ENCODE measurements around the gene PRAMEF13. TPM values are rescaled to one million over a fixed set of nuclear protein-coding genes. Genes with fewer than 3 reads are reported as not detected.
"Not testable (repeated sequence)": the region's sequence is repeated elsewhere in the genome, so short reads cannot be mapped to it uniquely, and the experiment has no call there.

PRAMEF13 gene, protein sequence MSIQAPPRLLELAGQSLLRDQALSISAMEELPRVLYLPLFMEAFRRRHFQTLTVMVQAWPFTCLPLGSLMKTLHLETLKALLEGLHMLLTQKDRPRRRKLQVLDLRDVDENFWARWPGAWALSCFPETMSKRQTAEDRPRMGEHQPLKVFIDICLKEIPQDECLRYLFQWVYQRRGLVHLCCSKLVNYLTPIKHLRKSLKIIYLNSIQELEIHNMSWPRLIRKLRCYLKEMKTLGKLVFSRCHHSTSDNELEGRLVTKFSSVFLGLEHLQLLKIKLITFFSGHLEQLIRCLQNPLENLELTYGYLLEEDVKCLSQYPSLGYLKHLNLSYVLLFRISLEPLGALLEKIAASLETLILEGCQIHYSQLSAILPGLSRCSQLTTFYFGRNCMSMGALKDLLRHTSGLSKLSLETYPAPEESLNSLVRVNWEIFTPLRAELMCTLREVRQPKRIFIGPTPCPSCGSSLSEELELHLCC
- not detected in 2 replicates for polyA plus RNA-seq (2012; rRNA removed)
- polyA plus RNA-seq (2012; cell fraction: cytosol; rRNA removed), result not detected in 2 replicates
- not detected in 2 replicates for polyA plus RNA-seq (2012; cell fraction: nucleus; rRNA removed)

DNA sequence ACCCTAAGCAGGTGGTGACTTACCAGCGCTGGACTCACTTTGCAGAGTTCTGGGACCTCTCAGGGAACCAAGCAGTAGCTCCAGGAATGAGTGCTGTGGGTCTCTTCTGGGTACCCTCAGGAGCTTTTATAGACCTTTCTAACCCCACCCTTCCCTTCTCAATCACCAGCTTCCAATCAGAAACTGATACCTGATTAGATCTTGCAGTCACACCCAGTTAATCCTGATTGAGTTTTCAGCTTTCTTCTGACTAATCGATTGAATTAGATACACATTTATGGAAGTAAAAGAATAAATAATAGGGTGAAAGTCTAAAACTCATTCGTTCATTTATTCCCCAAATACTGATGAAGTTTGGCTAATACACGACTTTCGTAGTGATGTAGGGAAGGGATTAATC is at the start of gene PRAMEF13:
Gene PRAMEF13 (minus strand): TSS at position 101 of the 400 bp plus-strand sequence. CDS start 1,820 bp downstream, outside the sequence.
- H3K9ac ChIP-seq; H3K4me1 ChIP-seq (ENCODE audit: control insufficient read depth in 1 of 2, insufficient read depth in 2 of 2, low read depth in 1 of 2, low read length in 1 of 2); H4K20me1 ChIP-seq (ENCODE audit: insufficient read depth); H3K27me3 ChIP-seq (ENCODE audit: insufficient read depth); H3K36me3 ChIP-seq (replicated peaks in 1 of 2; ENCODE audit: control insufficient read depth in 1 of 2, insufficient read depth in 2 of 2, low read length in 1 of 2); H3F3A ChIP-seq (replicated peaks; ENCODE audit: insufficient read depth); H3K9me2 ChIP-seq; H3K4me3 ChIP-seq (ENCODE audit: low read depth in 2 of 2, low read length in 1 of 2); H3K9me3 ChIP-seq; H3K4me2 ChIP-seq; DNase-seq; H3K27ac ChIP-seq (ENCODE audit: low read depth in 2 of 2, low read length in 1 of 2); H2AFZ ChIP-seq (ENCODE audit: low read depth); H3K79me2 ChIP-seq (ENCODE audit: insufficient read depth); POLR2A ChIA-PET; CTCF ChIA-PET: not testable (repeated sequence)
- WGBS (ENCODE audit: low lambda C conversion rate), result no CpG with 5 or more reads among the region's 5 CpGs

DNA sequence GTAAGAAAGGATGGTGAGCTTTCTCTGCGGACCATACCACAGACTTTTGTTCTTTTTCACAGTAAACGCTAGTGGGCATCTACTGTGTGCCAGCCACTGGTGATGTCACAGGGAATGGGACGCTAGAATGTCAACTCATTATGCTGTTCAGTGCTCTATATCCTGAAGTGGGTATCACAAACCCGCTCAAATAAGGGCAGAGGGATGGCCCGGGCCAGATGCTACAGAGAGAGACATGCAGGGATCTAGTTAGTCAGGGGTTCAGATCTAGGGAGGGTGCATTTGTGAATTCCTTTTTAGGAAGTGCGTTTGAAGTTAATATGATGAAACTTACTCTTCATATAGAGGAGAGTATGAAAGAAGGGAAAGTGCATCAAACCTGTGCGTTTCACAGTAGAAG is 45.9 kb upstream of the PRAMEF13 start:
- H3K27me3 ChIP-seq (ENCODE audit: insufficient read depth); H3K36me3 ChIP-seq (replicated peaks in 1 of 2; ENCODE audit: control insufficient read depth in 1 of 2, insufficient read depth in 2 of 2, low read length in 1 of 2); H3K9ac ChIP-seq; H3F3A ChIP-seq (replicated peaks; ENCODE audit: insufficient read depth); H4K20me1 ChIP-seq (ENCODE audit: insufficient read depth); CTCF ChIA-PET; DNase-seq; H3K9me2 ChIP-seq; H3K79me2 ChIP-seq (ENCODE audit: insufficient read depth); H2AFZ ChIP-seq (ENCODE audit: low read depth); POLR2A ChIA-PET; H3K27ac ChIP-seq (ENCODE audit: low read depth in 2 of 2, low read length in 1 of 2); H3K4me1 ChIP-seq (ENCODE audit: control insufficient read depth in 1 of 2, insufficient read depth in 2 of 2, low read depth in 1 of 2, low read length in 1 of 2); H3K4me3 ChIP-seq (ENCODE audit: low read depth in 2 of 2, low read length in 1 of 2); H3K4me2 ChIP-seq; H3K9me3 ChIP-seq: not testable (repeated sequence)
- WGBS (ENCODE audit: low lambda C conversion rate), result 5% methylated on average over 7 of the region's 7 CpGs

DNA sequence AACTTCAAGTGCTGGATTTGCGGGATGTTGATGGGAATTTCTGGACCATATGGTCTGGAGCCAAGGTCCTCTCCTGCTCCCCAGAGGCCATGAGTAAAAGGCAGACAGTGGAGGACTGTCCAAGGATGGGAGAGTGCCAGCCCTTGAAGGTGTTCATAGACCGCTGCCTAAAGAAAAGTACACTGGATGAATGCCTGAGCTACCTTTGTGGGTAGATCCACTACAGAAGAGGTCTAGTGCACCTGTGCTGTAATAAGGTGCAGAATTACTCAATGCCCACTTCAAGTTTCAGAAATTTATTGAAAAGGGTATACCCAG is 45.3 kb upstream of the PRAMEF13 start:
- H3K4me1 ChIP-seq (ENCODE audit: control insufficient read depth in 1 of 2, insufficient read depth in 2 of 2, low read depth in 1 of 2, low read length in 1 of 2); H3K36me3 ChIP-seq (replicated peaks in 1 of 2; ENCODE audit: control insufficient read depth in 1 of 2, insufficient read depth in 2 of 2, low read length in 1 of 2); POLR2A ChIA-PET; H3K79me2 ChIP-seq (ENCODE audit: insufficient read depth); H3F3A ChIP-seq (replicated peaks; ENCODE audit: insufficient read depth); CTCF ChIA-PET; H3K9ac ChIP-seq; H3K9me2 ChIP-seq; H3K4me2 ChIP-seq; H4K20me1 ChIP-seq (ENCODE audit: insufficient read depth); DNase-seq; H3K27me3 ChIP-seq (ENCODE audit: insufficient read depth); H3K4me3 ChIP-seq (ENCODE audit: low read depth in 2 of 2, low read length in 1 of 2); H2AFZ ChIP-seq (ENCODE audit: low read depth); H3K9me3 ChIP-seq; H3K27ac ChIP-seq (ENCODE audit: low read depth in 2 of 2, low read length in 1 of 2): not testable (repeated sequence)
- WGBS (ENCODE audit: low lambda C conversion rate), result 0% methylated on average over 2 of the region's 2 CpGs

- H3K4me2 ChIP-seq; H3K4me3 ChIP-seq (ENCODE audit: low read depth in 2 of 2, low read length in 1 of 2); H2AFZ ChIP-seq (ENCODE audit: low read depth); H3K27ac ChIP-seq (ENCODE audit: low read depth in 2 of 2, low read length in 1 of 2); H3K36me3 ChIP-seq (replicated peaks in 1 of 2; ENCODE audit: control insufficient read depth in 1 of 2, insufficient read depth in 2 of 2, low read length in 1 of 2); POLR2A ChIA-PET; CTCF ChIA-PET; H3K79me2 ChIP-seq (ENCODE audit: insufficient read depth); H3K27me3 ChIP-seq (ENCODE audit: insufficient read depth); DNase-seq; H3K4me1 ChIP-seq (ENCODE audit: control insufficient read depth in 1 of 2, insufficient read depth in 2 of 2, low read depth in 1 of 2, low read length in 1 of 2); H3F3A ChIP-seq (replicated peaks; ENCODE audit: insufficient read depth); H3K9me3 ChIP-seq; H3K9ac ChIP-seq; H3K9me2 ChIP-seq; H4K20me1 ChIP-seq (ENCODE audit: insufficient read depth): not testable (repeated sequence)
- 1% methylated on average over 5 of the region's 5 CpGs for WGBS (ENCODE audit: low lambda C conversion rate)
Measured at GRCh38 chr1:13245841-13246553, 44.8 kb upstream of the PRAMEF13 start.

GRCh38 chr1:13243536-13244263 is 42.5 kb upstream of the PRAMEF13 start:
- H3F3A ChIP-seq (replicated peaks; ENCODE audit: insufficient read depth); H3K9me2 ChIP-seq; H3K36me3 ChIP-seq (replicated peaks in 1 of 2; ENCODE audit: control insufficient read depth in 1 of 2, insufficient read depth in 2 of 2, low read length in 1 of 2); H3K9me3 ChIP-seq; POLR2A ChIA-PET; H3K4me2 ChIP-seq; H3K9ac ChIP-seq; DNase-seq; H3K27ac ChIP-seq (ENCODE audit: low read depth in 2 of 2, low read length in 1 of 2); H2AFZ ChIP-seq (ENCODE audit: low read depth); CTCF ChIA-PET; H4K20me1 ChIP-seq (ENCODE audit: insufficient read depth); H3K4me1 ChIP-seq (ENCODE audit: control insufficient read depth in 1 of 2, insufficient read depth in 2 of 2, low read depth in 1 of 2, low read length in 1 of 2); H3K27me3 ChIP-seq (ENCODE audit: insufficient read depth); H3K4me3 ChIP-seq (ENCODE audit: low read depth in 2 of 2, low read length in 1 of 2); H3K79me2 ChIP-seq (ENCODE audit: insufficient read depth): not testable (repeated sequence)
- WGBS (ENCODE audit: low lambda C conversion rate), result 2% methylated on average over 9 of the region's 9 CpGs

- H3K4me1 ChIP-seq (ENCODE audit: control insufficient read depth in 1 of 2, insufficient read depth in 2 of 2, low read depth in 1 of 2, low read length in 1 of 2); POLR2A ChIA-PET; H4K20me1 ChIP-seq (ENCODE audit: insufficient read depth); H3K4me3 ChIP-seq (ENCODE audit: low read depth in 2 of 2, low read length in 1 of 2); CTCF ChIA-PET; H3F3A ChIP-seq (replicated peaks; ENCODE audit: insufficient read depth); DNase-seq; H3K27ac ChIP-seq (ENCODE audit: low read depth in 2 of 2, low read length in 1 of 2); H3K36me3 ChIP-seq (replicated peaks in 1 of 2; ENCODE audit: control insufficient read depth in 1 of 2, insufficient read depth in 2 of 2, low read length in 1 of 2); H3K27me3 ChIP-seq (ENCODE audit: insufficient read depth); H3K9me2 ChIP-seq; H2AFZ ChIP-seq (ENCODE audit: low read depth); H3K9ac ChIP-seq; H3K79me2 ChIP-seq (ENCODE audit: insufficient read depth); H3K9me3 ChIP-seq; H3K4me2 ChIP-seq: not testable (repeated sequence)
- 8% methylated on average over 4 of the region's 4 CpGs for WGBS (ENCODE audit: low lambda C conversion rate)
Measured at GRCh38 chr1:13239633-13240032, 38.4 kb upstream of the PRAMEF13 start.

All from SK-N-SH (cell line).